HEK293T (cell line): ENCODE results near the gene P2RY2.

Source experiments
- FOXK2 ChIP-seq: fragments of 450-650 bp; IDR thresholded peaks from 2 replicates; pipeline ENCODE4 v1.6.1; 2016; ENCODE audit warnings: mild to moderate bottlenecking
- FOXM1 ChIP-seq: fragments of 450-650 bp; IDR thresholded peaks from 2 replicates; pipeline ENCODE4 v1.6.1; 2017; ENCODE audit warnings: mild to moderate bottlenecking, borderline replicate concordance
- L3MBTL2 ChIP-seq: fragments of 450-650 bp; conservative IDR thresholded peaks from 2 replicates; pipeline ENCODE4 v1.6.1; 2016; ENCODE audit warnings: mild to moderate bottlenecking
- NFRKB ChIP-seq: fragments of 450-650 bp; IDR thresholded peaks from 2 replicates; pipeline ENCODE4 v1.6.1; 2016; ENCODE audit warnings: mild to moderate bottlenecking, moderate library complexity
- TARDBP ChIP-seq: fragments of 450-650 bp; IDR thresholded peaks from 2 replicates; pipeline ENCODE4 v1.6.1; 2016

DNA sequence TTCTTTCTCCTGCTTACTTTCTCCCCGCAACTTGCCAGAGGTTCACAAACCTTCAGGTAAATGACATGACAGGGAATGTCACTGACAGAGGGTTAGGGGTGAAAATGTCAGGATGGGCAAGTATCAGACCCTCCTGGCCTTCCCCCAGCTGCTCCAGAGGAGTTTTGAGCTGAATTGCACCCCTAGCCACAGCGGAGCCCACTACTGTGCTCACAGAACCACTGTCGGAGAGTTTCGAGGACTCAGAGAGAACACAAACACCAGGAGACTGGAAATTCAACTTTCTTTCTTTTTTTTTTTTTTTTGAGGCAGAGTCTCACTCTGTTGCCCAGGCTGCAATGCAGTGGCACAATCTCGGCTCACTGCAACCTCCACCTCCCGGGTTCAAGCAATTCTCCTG is 21.5 kb upstream of the P2RY2 start:
- no peak for TF ChIP-seq FOXM1
- no peak for TF ChIP-seq NFRKB
- no peak for TF ChIP-seq L3MBTL2
- TF ChIP-seq TARDBP: no peak
- TF ChIP-seq FOXK2: no peak
